Activated gamma-delta T cell treated with anti-CD3 and anti-CD28 coated beads, Interleukin-2, amount 50 U/mL, for 16 hours (primary cell): ENCODE data around the gene ELANE.
"Not testable (repeated sequence)": the region's sequence is repeated elsewhere in the genome, so short reads cannot be mapped to it uniquely, and the experiment has no call there.

Experiments
- DNase-seq: peaks from one replicate; pipeline ENCODE4 v3.0.0-alpha.2; 2020; ENCODE audit warnings: low read depth

Gene ELANE

DNA sequence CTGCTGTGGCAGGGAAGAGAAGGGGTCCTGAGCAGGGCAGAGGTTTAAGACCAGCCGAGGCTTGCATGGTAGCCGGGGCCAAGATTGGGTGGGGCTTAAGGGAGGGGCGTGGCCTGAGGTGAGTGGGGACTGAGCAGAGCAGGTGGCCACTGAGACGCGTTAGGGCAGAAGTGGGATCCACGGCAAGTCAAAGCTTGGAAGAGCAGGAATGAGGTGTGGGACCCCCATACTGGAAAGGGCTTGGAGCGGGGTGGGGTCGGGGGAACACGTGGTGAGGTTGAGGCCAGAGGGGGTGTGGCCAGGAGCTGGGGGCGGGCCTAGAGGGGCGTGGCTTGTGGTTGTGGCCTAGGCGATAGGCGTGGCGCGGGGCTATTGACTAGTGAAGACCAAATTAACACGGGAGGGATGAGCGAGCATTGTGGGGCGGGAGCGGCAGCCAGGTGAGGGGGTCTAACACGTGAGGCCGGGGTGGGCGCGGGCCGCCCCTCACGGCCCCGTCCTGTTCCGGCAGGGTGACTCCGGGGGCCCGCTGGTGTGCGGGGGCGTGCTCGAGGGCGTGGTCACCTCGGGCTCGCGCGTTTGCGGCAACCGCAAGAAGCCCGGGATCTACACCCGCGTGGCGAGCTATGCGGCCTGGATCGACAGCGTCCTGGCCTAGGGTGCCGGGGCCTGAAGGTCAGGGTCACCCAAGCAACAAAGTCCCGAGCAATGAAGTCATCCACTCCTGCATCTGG lies 10.6 kb downstream of the ELANE start:
- DNase-seq = peak; percentile 67

DNA sequence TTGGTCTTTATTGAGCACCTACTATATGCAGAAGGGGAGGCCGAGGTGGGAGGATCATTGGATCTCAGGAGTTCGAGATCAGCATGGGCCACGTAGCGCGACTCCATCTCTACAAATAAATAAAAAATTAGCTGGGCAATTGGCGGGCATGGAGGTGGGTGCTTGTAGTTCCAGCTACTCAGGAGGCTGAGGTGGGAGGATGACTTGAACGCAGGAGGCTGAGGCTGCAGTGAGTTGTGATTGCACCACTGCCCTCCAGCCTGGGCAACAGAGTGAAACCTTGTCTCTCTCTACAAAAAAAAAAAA lies 11.2 kb downstream of the ELANE start:
- DNase-seq = no peak

DNA sequence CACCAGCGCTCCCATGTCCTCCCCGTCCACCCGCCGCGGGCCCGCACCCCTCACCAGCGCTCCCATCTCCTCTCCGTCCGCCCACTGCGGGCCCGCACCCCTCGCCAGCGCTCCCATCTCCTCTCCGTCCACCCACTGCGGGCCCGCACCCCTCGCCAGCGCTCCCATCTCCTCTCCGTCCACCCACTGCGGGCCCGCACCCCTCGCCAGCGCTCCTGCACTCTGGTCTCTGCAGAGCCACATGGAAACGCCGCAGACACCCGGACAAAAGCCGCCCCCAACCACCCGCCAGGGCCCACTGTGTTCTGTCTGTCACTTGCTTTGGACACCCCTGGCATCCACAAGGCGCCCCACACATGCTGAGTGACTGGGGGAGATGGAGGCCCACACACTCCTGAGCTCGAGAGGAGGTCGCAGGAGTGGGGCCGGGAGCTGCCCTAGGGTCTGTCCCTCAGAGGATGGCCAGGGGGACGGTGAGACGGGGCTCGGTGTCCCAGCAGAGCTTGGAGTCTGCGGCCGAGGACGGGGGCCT lies 14.7 kb downstream of the ELANE start:
- no peak for DNase-seq

DNA sequence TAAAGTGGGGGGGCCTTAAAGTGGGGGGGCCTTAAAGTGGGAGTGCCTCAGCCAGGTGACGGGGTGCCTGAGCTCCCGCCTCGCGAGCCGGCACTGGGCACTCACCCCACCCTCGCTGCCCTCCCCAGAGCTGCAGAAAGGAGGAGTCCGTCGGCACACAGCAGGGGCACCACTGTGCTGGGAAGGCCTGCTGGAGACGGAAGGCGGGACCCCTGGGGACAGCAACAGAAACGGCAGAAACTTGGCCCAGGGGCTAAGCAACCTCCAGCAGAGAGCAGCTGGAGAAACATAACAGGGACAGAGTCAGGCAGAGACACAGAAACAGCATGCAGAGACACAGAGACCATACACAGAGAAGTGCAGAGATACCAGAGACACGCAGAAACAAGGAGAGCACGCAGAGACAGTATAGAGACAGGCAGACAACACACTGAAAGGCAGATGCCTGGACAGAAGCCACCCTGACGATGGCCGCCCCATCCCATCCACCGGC lies 15.2 kb downstream of the ELANE start:
- DNase-seq = no peak

DNA sequence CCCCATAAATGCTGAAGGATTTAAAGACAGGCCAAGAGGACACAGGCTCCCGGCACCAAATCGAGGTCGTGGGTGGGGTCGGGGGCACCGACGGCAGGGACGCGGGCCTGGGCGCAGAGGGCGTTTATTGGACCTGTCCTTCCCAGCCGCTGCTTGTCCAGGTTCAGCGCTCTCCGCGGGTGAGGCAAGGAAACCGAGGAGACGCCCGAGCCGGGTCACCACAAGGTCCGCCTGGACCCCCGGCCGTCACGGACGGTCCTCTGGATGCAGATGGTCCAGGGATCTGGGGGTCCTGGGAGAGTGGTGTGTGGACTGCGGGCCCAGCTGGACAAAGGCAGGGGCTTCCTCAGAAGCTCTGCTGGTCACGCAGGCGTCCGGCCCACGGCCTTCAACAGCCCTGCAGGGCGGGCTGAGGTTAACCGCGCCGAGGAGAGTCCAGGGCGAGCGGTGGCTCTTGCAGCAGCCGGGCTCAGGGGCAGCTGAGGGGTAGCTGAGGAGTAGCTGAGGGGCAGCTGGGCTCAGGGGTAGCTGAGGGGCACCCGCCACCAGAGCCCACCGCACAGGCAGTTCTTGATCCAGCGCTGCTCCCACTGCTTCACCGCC lies 15.9 kb downstream of the ELANE start:
- DNase-seq = no peak

DNA sequence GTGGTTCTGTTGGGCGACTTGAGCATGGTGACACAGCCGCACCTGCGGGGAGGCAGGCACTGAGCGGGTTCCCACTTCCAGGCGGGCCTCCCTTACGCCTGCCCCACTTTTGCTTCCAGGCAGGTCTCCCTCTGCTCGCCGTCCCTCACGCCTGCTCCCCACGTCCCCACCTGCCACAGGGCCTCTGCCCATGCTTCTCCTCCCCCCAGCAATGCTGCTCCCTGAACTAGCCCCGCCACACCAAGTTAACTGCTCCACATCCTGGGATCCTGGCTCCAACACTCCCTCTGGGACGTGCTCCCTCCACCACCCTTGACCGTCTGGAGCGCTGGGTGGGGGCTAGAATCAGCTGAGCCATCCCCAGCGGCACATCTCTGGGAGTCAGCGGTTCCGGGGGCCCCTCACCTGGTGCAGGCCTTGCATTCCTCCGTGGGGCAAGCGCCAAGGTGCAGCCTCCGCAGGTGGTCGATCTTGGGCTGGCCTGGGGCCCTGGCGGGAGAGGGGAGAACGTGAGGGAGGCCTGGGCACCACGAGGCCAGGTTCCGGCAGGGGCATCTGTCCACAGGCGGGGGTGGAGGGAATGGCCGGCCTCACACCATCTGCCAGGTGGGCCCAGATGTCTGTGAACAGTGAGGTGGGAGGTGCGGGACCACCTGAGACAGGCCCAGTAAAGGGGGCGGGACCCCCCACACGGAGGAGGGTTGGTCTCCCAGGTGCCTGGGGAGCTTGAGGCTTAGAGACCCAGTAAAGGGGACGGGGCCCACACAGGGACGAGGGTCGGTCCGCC lies 16.5 kb downstream of the ELANE start:
- DNase-seq = no peak

DNA sequence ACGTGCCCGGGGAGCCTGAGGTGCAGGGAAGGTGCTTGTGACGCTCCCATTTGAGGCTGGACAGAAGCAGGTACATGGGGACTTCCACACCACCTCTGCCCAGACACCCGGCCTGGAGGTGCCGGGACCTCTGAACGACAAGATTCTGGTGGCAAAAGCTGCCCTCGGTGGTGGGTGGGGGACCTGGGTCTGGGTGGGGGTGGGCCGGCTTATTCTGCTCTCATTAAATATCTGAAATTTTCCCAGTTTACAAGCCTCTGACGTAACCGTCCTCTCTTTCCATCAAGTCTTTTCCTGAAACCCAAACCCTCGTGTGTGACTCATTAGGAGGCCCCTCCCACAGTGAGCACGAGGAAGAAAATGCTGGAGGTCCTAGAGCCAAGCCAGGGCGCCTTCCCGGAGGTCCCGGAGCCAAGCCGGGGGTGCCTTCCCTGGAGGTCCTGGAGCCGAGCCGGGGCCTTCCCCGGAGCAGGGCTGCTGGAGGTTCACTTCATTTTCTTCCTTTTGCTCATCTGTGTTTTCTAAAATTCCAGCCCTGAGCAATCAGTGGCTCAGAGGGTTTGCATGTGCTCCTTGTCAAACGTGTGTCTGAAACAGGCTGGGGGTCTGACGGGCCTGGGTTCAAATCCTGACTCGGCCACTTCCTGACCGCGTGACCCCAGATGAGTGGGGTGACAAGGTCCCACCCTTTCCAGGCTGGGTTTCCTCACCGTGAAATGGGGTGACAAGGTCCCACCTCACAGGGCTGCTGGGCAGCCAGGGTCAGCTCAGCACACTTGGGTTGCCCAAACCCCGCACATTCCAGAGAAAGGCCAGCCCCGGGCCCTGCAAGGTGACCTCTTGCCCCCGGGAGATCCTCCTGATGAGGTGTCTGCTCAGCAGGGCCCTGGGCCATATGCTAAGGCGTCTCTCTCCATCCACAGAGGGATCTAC lies 17.4 kb downstream of the ELANE start:
- no peak for DNase-seq

DNA sequence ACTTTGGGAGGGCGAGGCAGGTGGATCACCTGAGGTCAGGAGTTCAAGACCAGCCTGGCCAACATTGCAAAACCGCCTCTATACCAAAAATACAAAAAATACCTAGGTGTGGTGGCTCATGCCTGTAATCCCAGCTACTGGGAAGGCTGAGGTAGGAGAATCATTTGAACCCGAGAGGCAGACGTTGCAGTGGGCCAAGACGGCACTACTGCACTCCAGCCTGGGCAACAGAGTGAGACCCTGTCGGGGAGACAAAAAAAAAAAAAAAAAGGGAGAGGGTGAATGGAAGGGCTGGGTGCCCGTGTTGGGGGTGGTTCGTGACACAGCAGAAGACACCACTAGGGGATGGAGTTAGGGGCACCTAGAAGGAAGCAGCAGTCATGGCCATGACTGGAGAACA lies 18.2 kb downstream of the ELANE start:
- no peak for DNase-seq

DNA sequence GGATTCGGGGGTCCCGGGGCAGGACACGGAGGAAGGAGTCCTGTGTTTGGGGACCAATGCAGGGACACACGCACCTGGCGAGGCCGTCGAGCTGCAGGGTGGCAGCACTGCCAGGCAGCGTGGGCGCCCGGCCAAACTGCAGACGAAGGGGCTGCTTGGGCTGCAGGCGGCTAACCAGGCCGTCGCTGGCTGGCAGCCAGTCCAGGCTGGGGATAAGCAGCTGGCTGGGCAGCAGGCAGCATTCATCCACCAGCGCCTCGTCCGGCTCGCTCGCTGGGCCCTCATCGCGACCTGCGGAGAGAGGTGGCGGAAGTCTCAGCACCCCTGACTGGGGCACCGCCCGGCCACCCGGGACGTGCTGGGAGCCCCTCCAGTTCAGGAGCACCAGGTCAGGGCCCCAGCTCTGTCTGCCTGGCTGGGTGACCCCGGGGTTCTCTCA lies 18.9 kb downstream of the ELANE start:
- DNase-seq = no peak

DNA sequence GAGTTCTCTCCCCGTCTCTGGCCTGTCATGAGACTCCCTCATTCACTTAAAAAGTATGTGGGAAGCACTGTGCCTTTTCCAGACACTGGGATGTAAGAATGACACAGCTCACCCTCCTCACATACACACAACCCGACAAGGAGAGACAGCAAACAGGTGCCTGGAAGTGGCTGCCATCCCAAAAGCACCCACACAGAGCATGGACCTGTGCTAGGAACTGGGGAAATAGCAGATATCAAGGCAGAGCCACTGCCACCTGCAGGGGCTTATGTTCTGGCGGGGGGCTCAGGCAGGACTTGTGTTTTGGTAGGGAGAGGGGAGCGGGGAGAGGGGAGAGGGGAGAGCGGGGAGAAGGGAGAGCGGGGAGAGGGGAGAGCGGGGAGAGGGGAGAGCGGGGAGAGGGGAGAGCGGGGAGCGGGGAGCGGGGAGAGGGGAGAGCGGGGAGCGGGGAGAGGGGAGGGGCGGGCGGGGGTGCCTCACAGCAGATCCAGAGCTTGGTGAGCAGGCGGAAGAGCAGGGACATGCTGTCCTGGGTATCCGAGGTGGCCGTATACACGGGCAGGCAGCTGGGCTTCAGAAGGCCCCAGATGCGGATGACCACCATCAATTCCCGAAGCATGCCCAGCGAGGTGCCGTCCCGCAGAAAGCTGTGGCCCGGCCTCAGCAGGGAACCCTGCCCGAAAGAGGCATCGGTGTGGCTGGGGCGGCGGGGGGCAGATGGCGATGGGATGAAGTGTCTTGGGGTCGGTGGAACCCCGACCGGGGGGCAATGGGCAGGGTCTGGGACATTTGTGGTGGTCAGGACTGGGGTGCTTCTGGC lies 19.6 kb downstream of the ELANE start:
- no peak for DNase-seq

DNA sequence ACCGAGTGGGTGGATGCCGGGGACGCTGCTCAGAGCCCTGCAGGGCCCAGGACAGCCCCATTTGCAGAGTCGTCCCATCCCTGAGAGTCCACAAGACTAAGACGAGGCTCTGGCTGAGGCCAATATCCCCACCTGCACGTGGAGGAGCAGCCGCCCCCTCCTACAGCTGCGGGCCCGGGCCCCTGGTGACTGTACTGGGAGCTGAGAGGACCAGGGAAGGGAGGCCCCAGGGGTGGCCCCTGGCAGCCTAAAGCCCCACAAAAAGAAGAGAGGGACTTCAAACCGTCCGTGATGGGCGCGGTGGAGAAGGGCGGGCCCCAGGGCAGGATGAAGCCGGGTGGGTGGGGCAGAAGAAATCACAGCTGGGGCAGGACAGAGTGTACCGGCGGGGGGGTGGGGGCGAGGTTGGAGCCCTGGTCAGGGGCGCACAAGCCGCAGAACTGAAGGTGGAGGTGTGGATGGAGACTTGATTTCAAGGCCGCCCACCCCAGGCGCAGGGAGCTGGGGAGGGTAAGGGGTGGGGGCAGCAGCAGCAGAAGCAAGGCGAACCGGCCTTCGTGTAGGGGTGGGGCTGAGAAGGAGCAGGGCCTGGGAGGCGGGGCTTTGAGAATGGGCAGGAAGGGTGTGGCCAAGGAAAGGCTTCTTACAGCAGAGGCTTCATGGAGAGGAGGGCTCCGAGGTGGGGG lies 20.3 kb downstream of the ELANE start:
- DNase-seq = peak; percentile 50

DNA sequence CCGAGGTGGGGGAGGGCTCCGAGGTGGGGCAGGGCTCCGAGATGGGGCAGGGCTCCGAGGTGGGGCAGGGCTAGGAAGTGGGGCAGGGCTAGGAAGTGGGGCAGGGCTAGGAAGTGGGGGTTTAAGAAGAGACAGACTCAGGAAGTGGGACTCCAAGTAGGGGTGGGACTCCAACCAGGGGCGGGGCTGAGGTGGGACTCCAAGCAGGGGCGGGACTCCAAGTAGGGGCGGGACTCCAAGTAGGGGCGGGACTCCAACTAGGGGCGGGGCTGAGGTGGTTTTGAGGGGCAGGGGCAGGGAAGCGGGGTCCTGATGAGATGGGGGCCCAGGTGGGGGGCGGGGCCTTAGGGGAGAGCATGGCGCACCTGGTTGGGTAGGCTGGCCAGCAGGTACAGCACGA lies 21.0 kb downstream of the ELANE start:
- peak; percentile 58 for DNase-seq

DNA sequence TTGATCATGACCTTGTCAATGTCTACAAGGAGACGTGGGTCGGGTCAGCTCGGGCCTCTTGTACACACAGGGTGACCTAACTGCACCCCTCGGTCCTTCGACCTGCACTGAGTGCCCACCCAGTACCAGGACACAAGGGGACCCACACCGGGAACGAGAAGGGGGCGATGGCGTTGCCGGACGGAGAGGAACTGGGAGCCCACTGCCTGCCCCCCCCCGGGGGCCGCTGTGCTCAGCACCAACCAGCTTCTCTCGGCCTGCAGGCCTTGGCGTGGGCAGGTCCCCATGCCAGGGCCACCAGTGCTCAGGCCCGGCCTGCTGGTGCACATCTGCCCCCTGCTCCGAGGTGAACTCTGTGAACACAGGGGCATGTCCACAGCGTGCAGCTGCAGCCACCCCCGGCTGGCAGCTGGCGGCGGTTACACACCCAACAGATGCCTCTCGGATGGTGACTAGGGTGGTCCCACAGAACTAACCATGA lies 21.5 kb downstream of the ELANE start:
- DNase-seq = no peak

DNA sequence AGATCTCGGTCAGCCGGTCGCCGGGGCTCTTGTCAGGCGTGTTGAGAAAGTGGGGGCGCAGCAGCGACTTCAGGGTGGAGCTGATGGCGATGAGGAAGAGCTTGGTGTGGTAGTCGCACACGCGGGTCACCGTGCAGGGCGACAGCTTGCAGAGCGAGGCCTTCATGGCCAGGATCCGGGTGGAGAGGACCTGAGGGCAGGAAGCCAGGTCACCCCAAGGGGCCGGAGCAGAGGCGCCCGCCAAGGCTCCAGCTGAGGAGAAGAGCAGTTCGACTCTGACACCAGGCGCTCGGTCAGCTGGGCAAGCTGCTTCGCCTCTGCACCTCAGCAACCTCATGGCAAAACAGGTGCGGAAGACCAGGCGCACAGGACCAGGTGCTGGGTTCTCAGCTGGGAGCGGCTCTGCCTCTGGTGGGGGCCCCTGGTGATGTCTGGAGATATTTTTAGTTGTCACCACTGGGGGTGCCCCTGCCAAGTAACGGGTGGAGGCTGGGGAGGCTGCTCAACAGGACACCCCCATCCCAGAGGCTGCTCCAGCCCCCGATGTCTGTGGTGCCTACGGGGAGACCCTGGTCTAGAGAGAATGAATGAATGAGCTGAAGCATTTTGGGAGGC lies 23.3 kb downstream of the ELANE start:
- DNase-seq = no peak

DNA sequence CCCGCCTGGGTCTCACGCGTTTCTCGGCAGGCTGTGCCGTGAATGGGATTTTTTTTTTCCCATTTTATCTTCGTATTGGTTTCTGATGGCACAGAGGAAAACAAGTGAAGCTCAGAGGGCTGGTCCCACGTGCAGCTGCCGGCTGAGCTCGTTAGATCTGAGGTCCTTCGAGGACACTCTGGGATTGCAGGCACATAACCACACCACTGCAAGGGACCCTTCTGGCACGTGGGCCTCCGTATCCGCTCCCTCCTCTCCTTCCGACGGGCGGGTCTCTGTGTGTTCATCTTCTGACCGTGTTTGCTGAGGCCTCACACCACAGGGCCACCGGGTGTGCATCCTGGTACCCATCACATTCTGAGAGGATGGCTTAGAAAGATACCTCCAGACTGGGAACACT lies 24.0 kb downstream of the ELANE start:
- no peak for DNase-seq

DNA sequence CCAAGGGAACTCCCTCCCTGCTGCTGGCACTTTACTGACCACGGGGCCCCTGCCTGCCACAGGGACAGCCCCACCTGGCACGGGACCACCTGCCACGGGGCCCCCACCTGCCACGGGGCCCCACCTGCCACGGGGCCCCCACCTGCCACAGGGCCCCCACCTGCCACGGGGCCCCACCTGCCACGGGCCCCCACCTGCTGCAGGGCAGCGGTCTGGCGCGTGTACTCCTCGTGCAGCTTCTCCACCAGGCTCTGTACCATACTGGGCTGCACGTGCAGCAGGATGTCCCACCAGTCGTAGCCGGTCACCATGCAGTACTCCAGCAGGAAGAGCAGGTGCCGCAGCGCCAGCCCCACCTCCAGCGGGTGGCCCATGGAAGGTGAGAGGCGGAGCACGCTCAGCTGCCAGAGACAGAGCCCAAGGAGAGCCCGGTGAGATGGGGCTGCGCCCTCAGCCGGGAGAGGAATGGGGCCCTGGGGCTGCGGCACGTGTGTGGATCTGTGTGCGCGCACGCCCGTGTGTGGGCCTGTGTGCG lies 24.7 kb downstream of the ELANE start:
- no peak for DNase-seq

DNA sequence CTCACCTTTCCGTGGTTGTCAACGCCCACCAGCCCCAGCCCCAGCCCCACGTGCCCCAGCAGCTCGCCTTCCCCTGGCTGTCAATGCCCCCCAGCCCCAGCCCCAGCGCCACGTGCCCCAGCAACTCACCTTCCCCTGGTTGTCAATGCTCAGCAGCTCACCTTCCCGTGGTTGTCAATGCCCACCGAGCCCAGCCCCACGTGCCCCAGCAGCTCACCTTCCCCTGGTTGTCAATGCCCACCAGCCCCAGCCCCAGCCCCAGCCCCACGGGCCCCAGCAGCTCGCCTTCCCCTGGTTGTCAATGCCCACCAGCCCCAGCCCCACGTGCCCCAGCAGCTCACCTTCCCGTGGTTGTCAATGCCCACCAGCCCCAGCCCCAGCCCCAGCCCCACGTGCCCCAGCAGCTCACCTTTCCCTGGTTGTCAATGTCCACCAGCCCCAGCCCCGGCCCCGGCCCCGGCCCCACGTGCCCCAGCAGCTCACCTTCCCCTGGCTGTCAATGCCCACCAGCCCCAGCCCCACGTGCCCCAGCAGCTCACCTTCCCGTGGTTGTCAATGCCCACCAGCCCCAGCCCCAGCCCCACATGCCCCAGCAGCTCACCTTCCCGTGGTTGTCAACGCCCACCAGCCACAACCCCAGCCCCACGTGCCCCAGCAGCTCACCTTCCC lies 26.0 kb downstream of the ELANE start:
- not testable (repeated sequence) for DNase-seq

DNA sequence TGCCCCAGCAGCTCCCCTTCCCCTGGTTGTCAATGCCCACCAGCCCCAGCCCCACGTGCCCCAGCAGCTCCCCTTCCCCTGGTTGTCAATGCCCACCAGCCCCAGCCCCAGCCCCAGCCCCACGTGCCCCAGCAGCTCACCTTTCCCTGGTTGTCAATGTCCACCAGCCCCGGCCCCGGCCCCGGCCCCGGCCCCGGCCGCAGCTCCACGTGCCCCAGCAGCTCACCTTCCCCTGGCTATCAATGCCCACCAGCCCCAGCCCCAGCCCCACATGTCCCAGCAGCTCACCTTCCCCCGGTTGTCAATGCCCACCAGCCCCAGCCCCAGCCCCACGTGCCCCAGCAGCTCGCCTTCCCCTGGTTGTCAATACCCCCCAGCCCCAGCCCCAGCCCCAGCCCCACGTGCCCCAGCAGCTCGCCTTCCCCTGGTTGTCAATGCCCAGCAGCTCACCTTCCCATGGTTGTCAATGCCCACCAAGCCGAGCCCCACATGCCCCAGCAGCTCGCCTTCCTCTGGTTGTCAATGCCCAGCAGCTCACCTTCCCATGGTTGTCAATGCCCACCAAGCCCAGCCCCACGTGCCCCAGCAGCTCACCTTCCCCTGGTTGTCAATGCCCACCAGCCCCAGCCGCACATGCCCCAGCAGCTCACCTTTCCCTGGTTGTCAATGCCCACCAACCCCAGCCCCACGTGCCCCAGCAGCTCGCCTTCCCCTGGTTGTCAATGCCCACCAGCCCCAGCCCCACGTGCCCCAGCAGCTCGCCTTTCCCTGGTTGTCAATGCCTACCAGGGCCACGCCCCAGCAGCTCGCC lies 26.9 kb downstream of the ELANE start:
- not testable (repeated sequence) for DNase-seq
